Kasumi-1 (cell line): ENCODE measurements around the gene RFPL3.
"Not testable (repeated sequence)": the region's sequence is repeated elsewhere in the genome, so short reads cannot be mapped to it uniquely, and the experiment has no call there.

Experiments
- DNase-seq, 2 experiments: peaks; one replicate each; lab custom pipeline; 2025; lab: John Stamatoyannopoulos, UW

Gene RFPL3

GRCh38 chr22:32357567-32357966 is at the start of gene RFPL3:
Gene RFPL3 (plus strand): TSS chr22:32357867. CDS start chr22:32358072, 205 bp downstream.
- DNase-seq = not testable (repeated sequence)

GRCh38 chr22:32308191-32308590 is 49.5 kb upstream of the RFPL3 start:
- DNase-seq = no peak

- DNase-seq = no peak
Observed at GRCh38 chr22:32308934-32309333, 48.7 kb upstream of the RFPL3 start.

- no peak for DNase-seq
Observed at GRCh38 chr22:32309585-32310251, 47.9 kb upstream of the RFPL3 start.

- no peak for DNase-seq
Observed at GRCh38 chr22:32310777-32311176, 46.9 kb upstream of the RFPL3 start.

GRCh38 chr22:32311551-32312071 is 46.1 kb upstream of the RFPL3 start:
- DNase-seq = no peak

GRCh38 chr22:32312748-32313147 is 44.9 kb upstream of the RFPL3 start:
- DNase-seq = no peak

- no peak for DNase-seq
Observed at GRCh38 chr22:32313532-32313931, 44.1 kb upstream of the RFPL3 start.

GRCh38 chr22:32317524-32317923 is 40.1 kb upstream of the RFPL3 start:
- no peak for DNase-seq

- DNase-seq = no peak
Observed at GRCh38 chr22:32318361-32318760, 39.3 kb upstream of the RFPL3 start.

GRCh38 chr22:32319861-32320406 is 37.7 kb upstream of the RFPL3 start:
- no peak for DNase-seq

GRCh38 chr22:32322986-32323385 is 34.7 kb upstream of the RFPL3 start:
- no peak for DNase-seq

GRCh38 chr22:32323513-32324164 is 34.0 kb upstream of the RFPL3 start:
- no peak for DNase-seq

- no peak for DNase-seq
Observed at GRCh38 chr22:32324505-32325415, 32.9 kb upstream of the RFPL3 start.

- no peak for DNase-seq
Observed at GRCh38 chr22:32325416-32325801, 32.3 kb upstream of the RFPL3 start.

GRCh38 chr22:32325811-32326237 is 31.8 kb upstream of the RFPL3 start:
- DNase-seq = no peak

- DNase-seq = no peak
Observed at GRCh38 chr22:32326647-32327046, 31.0 kb upstream of the RFPL3 start.

- DNase-seq = no peak
Observed at GRCh38 chr22:32327066-32327465, 30.6 kb upstream of the RFPL3 start.

GRCh38 chr22:32327596-32328171 is 30.0 kb upstream of the RFPL3 start:
- DNase-seq = no peak

GRCh38 chr22:32328306-32329201 is 29.1 kb upstream of the RFPL3 start:
- DNase-seq = no peak

GRCh38 chr22:32329202-32329645 is 28.4 kb upstream of the RFPL3 start:
- no peak for DNase-seq
